ENCODE data around the gene SRC. TPM values are rescaled to one million over a fixed set of nuclear protein-coding genes. Genes with fewer than 3 reads are reported as not detected.

The SRC gene
- total RNA-seq, 3 donors from 2014 or later = 2.8 to 4.7 (median 3.8) TPM

DNA sequence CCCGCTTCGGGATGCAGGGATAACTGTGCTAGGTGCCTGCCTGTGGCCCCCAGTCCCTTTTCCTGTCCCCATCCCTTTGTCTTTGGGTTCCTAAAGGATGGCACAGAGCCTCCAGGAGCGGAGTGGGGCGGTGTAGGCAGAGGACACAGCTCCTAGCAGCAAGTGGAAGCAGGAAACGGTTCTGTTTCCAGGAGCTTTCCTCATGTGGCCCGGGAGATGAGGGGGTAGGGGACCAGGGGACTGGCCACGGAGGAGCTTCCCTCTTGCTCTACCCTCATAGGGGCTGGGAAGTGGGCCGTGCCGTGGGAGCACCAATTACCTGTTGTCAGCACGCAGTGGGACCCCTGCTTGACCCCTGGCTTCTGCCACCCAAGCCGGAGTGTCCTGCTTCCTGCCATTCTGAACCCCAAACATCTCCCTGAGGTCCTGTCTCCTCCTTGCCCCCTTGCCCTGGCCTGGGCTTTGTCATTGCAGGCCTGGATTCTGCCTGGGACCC lies 76.9 kb downstream of the SRC start:
- Mint-ChIP-seq H3K9me3 (no peaks in the 10 kb centered on the region), H3K36me3 (ENCODE audit: insufficient read depth) (peaks cover 2% of the 10 kb centered on the region), H3K27me3 (ENCODE audit: low read depth) (peaks cover 32% of the 10 kb centered on the region), H3K4me1 (ENCODE audit: low read depth) (no peaks in the 10 kb centered on the region), H3K4me3 (no peak overlapping the region)
- no peak for ATAC-seq
- no peak for DNase-seq

DNA sequence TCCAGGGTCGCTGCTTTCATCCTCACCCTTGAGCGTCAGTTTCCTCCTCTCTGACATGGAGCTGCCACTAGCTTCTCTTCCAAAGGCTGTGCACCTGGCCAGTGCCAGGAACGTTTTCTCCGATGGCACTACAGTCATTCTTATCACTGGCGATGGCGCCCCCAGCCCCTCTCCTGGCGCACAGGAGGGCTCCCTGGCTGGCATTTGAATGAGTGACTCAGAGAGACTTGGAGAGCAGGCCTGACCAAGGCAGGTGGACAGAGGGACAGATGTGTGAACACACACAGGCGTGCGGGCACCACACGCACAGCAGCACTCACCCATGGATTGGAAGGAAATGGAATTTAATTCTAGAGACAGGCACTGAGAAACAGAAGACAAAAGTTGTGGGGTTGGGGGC lies 77.6 kb downstream of the SRC start:
- Mint-ChIP-seq H3K4me1 (ENCODE audit: low read depth) (no peaks in the 10 kb centered on the region), H3K36me3 (ENCODE audit: insufficient read depth) (peaks cover 2% of the 10 kb centered on the region), H3K27me3 (ENCODE audit: low read depth) (peaks cover 32% of the 10 kb centered on the region), H3K9me3 (no peaks in the 10 kb centered on the region), H3K4me3 (no peak overlapping the region)
- DNase-seq (no peak), ATAC-seq (no peak)

DNA sequence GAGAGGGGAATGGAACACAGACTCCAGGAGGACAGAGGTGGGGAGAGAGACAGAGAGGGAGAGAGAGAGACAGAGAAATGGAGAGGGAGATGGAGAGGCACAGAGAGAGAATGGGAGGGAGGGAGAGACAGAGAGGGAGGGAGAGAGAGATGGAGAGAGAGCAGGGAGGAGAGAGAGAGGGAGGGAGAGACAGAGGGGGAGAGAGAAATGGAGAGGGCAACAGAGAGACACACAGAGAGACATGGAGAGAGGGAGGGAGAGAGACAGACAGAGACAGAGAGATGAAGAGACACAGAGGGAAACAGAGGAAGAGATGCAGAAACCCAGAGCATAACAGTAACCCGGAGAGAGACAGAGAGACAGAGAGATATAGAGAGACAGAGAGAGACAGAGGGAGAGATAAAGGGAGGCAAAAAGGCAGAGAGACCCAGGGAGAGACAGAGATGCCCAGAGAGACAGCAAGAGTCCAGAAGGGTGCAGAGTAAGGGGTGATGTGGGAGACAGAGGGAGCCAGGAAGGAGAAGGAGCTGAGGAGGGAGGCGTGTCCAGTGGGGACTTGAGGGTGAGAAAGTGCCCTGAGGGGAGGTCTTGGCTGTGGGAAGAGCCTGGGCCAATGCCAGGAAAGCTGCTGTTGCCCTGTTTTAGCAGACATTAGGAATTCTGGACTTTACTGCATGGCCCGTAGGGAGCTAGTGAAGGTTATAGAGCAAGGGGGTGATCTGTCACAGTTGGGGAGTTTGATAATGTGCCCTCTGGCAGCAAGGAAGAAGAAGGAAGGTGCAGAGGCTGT lies 78.3 kb downstream of the SRC start:
- H3K36me3 Mint-ChIP-seq (ENCODE audit: insufficient read depth) = peaks cover 2% of the 10 kb centered on the region
- H3K4me1 Mint-ChIP-seq (ENCODE audit: low read depth) = no peaks in the 10 kb centered on the region
- no peak for ATAC-seq
- H3K9me3 Mint-ChIP-seq = no peaks in the 10 kb centered on the region
- H3K27me3 Mint-ChIP-seq (ENCODE audit: low read depth) = peaks cover 32% of the 10 kb centered on the region
- no peak for DNase-seq
- no peak overlapping the region for H3K4me3 Mint-ChIP-seq

DNA sequence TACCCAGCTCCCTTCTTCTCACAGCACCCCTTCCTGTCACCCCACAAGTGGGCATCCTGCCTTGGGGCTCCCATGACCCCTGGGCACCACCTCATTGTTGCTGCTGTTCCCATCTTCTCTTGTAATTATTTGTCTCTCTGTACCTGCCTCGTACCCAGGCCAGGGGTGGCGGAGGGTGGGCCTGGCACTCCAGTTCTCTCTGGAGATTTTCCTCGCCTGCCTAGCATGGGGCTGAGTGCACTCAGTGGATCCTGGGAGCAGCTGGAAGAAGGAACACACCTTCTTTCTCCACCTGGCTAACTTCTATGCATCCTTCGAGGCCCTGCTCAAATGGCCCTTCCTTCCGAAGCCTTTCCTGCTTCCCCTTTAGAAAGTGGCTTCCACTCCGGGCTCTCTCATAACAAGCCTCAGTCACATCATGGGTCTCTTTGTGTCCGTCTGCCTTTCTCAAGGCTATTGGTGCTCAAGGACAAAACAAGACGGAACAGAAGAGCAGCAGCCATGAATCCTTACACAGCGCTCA lies 79.2 kb downstream of the SRC start:
- H3K9me3 Mint-ChIP-seq = no peaks in the 10 kb centered on the region
- H3K36me3 Mint-ChIP-seq (ENCODE audit: insufficient read depth) = peaks cover 2% of the 10 kb centered on the region
- DNase-seq (no peak), ATAC-seq (no peak)
- peaks cover 32% of the 10 kb centered on the region for H3K27me3 Mint-ChIP-seq (ENCODE audit: low read depth)
- H3K4me3 Mint-ChIP-seq = no peak overlapping the region
- H3K4me1 Mint-ChIP-seq (ENCODE audit: low read depth) = no peaks in the 10 kb centered on the region

DNA sequence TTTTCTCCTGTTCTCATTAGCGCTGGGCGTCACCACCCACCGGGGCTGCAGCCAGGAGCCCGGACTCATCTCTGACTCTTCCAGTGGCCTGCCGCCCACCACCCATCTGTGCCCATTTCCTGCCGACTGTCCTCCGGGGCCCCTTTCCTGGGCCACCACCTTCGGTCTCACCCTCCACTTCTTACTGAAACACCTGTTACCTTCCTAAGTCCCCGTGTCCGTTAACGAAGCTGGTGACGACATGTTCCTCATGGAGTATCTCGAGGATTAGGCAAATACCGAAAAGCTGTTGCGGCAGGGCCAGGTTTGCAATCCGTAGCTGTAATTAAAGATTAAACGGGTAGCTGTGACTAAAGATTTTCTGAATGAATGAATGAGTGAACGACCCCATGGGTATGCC lies 80.2 kb downstream of the SRC start:
- Mint-ChIP-seq H3K4me1 (ENCODE audit: low read depth) (no peaks in the 10 kb centered on the region), H3K9me3 (no peaks in the 10 kb centered on the region)

DNA sequence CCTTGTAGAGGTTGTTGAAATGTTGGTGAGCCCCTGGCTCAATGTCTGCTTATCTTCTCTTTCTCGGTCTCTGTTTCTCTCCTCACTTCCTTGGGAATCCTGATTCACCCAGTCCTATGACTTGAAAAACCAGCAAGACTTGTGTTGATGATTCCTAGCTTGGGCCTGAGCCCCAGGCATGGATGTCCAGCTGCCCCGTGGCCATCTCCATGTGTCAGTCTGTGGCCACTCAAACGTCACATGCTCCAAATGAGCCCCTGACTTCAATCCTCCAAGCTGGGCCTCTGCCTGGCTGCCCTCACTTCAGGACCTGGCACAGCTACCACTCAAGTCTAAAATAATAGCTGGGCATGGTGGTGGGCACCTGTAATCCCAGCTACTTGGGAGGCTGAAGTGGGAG lies 81.0 kb downstream of the SRC start:
- no peaks in the 10 kb centered on the region for H3K36me3 Mint-ChIP-seq (ENCODE audit: insufficient read depth)
- no peaks in the 10 kb centered on the region for H3K4me1 Mint-ChIP-seq (ENCODE audit: low read depth)

More for the DNA sequence above, 80.2 kb downstream of the SRC start:
- no peak for DNase-seq
- peaks cover 26% of the 10 kb centered on the region for H3K27me3 Mint-ChIP-seq (ENCODE audit: low read depth)
- H3K4me3 Mint-ChIP-seq = no peak overlapping the region
- no peak for ATAC-seq
- H3K36me3 Mint-ChIP-seq (ENCODE audit: insufficient read depth) = no peaks in the 10 kb centered on the region

DNA sequence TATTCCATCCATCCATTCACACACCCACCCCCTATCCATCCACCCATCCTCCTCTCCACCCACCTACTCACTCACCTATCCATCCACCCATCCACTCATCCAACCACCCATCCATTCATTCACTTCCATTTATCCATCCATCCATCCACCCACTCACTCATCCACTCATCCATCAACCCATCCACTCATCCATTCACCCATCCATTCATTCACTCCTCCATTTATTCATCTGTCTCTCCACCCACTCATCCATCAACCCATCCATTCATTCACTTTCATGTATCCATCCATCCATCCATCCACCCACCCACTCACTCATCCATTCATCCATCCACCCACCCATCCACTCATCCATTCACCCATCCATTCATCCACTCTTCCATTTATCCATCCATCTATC lies 84.1 kb downstream of the SRC start:
- ATAC-seq (no peak), DNase-seq (no peak)
- Mint-ChIP-seq H3K4me3 (no peak overlapping the region), H3K9me3 (no peaks in the 10 kb centered on the region), H3K36me3 (ENCODE audit: insufficient read depth) (no peaks in the 10 kb centered on the region), H3K4me1 (ENCODE audit: low read depth) (no peaks in the 10 kb centered on the region), H3K27me3 (ENCODE audit: low read depth) (peaks cover 4% of the 10 kb centered on the region)

More for the DNA sequence above, 81.0 kb downstream of the SRC start:
- ATAC-seq (no peak), DNase-seq (no peak)
- Mint-ChIP-seq H3K27me3 (ENCODE audit: low read depth) (peaks cover 22% of the 10 kb centered on the region), H3K9me3 (no peaks in the 10 kb centered on the region), H3K4me3 (no peak overlapping the region)

DNA sequence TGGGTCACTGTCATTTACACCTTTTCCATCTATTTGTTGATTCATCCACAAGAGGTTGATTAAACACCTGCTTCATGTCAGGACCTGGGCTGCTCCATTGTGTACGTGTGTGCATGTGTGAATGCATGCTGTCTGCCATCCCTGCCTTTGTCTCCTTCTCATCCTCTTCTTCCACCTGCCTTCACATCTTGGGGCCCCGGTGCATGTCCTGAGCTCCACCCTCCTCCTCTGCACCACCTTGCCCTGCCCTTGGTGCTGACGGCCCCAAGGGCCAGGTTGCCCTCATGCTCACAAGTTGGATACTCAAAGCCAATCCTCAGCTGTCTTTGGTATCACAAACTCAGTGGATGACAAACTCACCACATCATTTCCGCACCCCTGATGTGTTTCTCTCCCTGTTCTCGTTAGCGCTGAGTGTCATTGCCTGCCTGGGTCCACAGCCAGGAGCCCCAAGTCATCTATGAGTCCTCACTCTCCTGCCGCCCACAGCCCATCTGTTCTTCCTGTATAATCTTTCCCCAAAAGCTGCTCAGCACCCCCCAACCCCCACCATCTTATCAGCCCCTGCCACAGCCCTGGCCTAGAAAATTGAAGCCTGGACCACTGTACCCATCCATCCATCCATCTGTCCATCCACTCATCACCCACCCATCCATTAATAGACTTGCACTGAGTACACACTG lies 85.0 kb downstream of the SRC start:
- no peak for ATAC-seq
- DNase-seq = no peak
- no peak overlapping the region for H3K4me3 Mint-ChIP-seq
- no peaks in the 10 kb centered on the region for H3K27me3 Mint-ChIP-seq (ENCODE audit: low read depth)
- H3K36me3 Mint-ChIP-seq (ENCODE audit: insufficient read depth) = no peaks in the 10 kb centered on the region
- no peaks in the 10 kb centered on the region for H3K4me1 Mint-ChIP-seq (ENCODE audit: low read depth)
- H3K9me3 Mint-ChIP-seq = no peaks in the 10 kb centered on the region

DNA sequence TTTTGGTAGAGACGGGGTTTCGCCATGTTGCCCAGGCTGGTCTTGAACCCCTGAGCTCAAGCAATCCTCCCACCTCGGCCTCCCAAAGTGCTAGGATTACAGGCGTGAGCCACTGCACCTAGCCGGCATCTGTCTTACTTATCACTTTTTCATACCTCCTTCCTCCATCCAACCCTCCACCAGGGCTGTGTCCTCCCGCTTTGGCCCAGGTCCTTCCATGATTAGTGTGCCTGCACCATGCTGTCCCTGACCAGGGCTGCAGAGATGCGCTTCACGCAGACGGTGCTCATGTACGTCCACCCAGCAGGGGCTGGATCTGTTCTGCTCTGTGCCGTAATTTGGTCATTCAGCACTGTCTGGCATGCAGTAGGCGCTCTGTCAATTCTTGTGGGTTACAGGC lies 85.8 kb downstream of the SRC start:
- Mint-ChIP-seq H3K36me3 (ENCODE audit: insufficient read depth) (no peaks in the 10 kb centered on the region), H3K4me3 (no peak overlapping the region), H3K9me3 (no peaks in the 10 kb centered on the region), H3K4me1 (ENCODE audit: low read depth) (no peaks in the 10 kb centered on the region), H3K27me3 (ENCODE audit: low read depth) (no peaks in the 10 kb centered on the region)
- DNase-seq (no peak), ATAC-seq (no peak)

DNA sequence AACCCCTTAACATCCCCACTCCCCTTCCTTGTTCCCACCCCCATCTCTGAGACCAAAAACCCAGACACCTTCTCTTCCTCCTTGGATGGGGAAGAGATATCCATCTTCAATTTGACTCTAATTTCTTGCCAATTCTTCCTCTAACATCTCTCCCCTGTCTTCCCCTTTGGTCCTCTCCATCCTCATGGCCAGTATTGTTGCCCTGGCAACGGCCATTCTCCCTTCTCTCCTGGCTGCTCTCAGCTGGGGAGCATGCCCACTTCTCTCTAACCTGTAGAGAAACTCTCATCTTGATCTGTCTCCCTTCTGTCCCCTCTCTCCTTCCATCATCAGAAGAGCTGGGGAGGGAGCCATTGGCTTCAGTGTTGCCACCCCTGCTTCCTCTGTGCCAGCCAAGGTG lies 86.7 kb downstream of the SRC start:
- Mint-ChIP-seq H3K36me3 (ENCODE audit: insufficient read depth) (no peaks in the 10 kb centered on the region), H3K4me3 (no peak overlapping the region), H3K9me3 (no peaks in the 10 kb centered on the region), H3K27me3 (ENCODE audit: low read depth) (no peaks in the 10 kb centered on the region), H3K4me1 (ENCODE audit: low read depth) (no peaks in the 10 kb centered on the region)
- ATAC-seq (no peak), DNase-seq (no peak)

DNA sequence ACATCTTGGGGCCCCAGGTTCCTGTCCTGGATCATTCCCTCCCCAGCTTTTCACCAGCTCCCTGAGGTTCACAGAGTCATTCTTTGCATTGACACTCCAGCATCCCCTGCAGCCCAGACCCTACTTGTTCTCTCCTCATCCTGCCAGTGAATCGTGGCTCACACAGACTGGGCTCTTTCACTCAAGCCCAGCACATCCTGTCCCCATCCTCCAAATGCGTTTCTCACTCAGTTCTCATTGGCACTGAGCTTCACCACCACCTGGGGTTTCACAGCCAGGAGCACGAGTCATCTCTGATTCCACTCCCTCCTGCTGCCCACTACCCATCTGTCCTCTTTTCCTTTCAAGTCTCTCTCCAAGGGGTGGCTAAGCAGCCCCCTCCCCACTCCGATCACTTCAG lies 89.7 kb downstream of the SRC start:
- no peaks in the 10 kb centered on the region for H3K4me1 Mint-ChIP-seq (ENCODE audit: low read depth)
- ATAC-seq (no peak), DNase-seq (no peak)
- peaks cover 17% of the 10 kb centered on the region for H3K27me3 Mint-ChIP-seq (ENCODE audit: low read depth)
- H3K36me3 Mint-ChIP-seq (ENCODE audit: insufficient read depth) = no peaks in the 10 kb centered on the region
- no peaks in the 10 kb centered on the region for H3K9me3 Mint-ChIP-seq
- no peak overlapping the region for H3K4me3 Mint-ChIP-seq

DNA sequence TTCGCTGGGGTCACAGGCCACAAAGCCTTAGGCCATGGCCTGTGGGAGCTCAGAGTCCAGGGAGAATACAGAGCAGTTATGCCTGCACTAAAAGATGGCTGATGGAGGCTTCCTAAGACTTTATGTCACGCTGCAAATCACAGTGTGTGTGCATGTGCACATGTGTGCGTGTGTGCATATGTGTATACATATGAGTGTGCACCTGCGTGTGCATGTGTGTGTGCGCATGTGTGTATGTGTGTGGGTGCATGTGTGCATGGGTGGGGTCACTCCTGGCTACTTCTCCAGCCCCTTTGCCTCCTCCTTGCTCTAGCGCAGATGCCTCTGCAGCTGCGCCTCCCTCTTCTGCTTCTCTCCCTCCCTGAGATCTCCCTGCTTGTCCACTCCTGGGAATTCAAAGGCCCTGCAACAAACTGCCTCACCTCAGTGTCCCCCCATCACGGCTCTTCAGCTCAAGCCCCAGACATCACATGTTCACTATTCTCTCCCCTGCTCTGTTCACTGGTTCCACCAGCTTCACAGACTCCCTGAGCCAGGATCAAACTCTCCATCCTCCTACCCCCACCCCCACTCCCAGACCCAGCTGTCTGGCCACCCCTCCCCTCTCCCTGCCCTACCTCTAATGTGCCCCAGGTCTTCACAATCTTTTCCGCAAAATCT lies 90.7 kb downstream of the SRC start:
- H3K9me3 Mint-ChIP-seq = no peaks in the 10 kb centered on the region
- H3K4me1 Mint-ChIP-seq (ENCODE audit: low read depth) = no peaks in the 10 kb centered on the region
- no peak overlapping the region for H3K4me3 Mint-ChIP-seq
- peaks cover 17% of the 10 kb centered on the region for H3K27me3 Mint-ChIP-seq (ENCODE audit: low read depth)
- no peaks in the 10 kb centered on the region for H3K36me3 Mint-ChIP-seq (ENCODE audit: insufficient read depth)
- no peak for DNase-seq
- ATAC-seq = no peak

DNA sequence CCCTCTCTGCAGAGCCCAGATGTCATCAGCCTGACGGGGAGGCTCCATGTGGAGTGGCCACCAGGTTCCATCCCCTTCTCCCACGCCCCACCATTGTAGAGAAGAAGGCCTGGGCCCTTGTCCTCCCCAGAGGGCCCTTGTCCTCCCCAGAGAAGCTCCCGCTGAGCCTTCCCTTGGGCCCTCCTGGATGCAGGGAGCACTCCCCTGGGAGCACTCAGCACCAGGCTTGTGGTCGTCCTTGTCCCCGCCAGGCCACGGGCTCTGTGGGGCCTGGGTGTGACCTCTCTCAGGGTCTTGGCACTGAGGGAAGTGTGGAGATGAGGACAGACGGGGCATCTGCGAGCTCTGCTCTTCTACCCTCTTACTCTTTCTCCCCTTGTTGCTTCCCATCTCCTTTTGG lies 91.7 kb downstream of the SRC start:
- H3K27me3 Mint-ChIP-seq (ENCODE audit: low read depth) = peaks cover 17% of the 10 kb centered on the region
- no peaks in the 10 kb centered on the region for H3K36me3 Mint-ChIP-seq (ENCODE audit: insufficient read depth)
- no peak for DNase-seq
- no peak for ATAC-seq
- no peaks in the 10 kb centered on the region for H3K4me1 Mint-ChIP-seq (ENCODE audit: low read depth)
- no peaks in the 10 kb centered on the region for H3K9me3 Mint-ChIP-seq
- no peak overlapping the region for H3K4me3 Mint-ChIP-seq

DNA sequence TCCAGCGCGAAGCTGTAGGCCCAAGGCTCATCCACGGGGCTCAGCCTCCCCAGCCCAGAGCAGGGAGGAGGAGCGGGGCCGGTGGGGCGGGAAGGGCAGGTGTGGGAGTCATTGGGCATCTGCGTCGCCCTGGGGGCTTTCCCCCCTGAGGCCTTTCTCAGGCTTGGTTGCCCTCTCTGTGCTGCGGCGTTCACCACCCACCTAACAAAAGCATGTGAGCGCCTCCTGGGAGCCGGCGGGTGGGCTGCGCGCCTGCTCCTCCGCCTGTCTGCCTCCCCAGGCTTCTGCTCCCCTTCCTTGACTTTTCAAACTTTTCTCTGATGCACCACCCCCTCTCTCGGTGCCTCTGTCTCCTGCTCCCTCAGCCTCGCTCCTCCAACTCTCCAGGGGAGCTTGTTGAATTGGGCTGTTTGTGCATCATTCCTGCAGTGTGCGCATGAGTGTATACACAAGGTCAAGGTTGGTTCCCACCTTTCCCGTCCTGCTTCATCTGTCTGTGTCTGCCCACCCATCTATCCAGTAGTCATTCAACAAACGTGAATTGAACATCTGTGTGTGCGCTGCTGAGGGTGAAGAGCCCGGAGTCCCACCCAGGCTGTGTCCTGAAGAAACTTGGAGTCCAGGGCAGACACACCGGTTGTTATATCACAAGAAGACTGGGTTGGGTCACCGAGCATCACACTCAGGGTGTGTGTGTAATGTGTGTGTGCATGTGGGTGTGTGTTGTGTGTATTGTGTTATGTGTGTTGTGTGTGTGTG lies 92.7 kb downstream of the SRC start:
- ATAC-seq (no peak), DNase-seq (no peak)
- no peaks in the 10 kb centered on the region for H3K4me1 Mint-ChIP-seq (ENCODE audit: low read depth)
- H3K36me3 Mint-ChIP-seq (ENCODE audit: insufficient read depth) = no peaks in the 10 kb centered on the region
- H3K9me3 Mint-ChIP-seq = no peaks in the 10 kb centered on the region
- peaks cover 17% of the 10 kb centered on the region for H3K27me3 Mint-ChIP-seq (ENCODE audit: low read depth)
- H3K4me3 Mint-ChIP-seq = no peak overlapping the region
